K562 (cell line): Measurements from ENCODE around the gene MRGPRD. TPM values are rescaled to one million over a fixed set of nuclear protein-coding genes. Genes with fewer than 3 reads are reported as not detected.
A peak's percentile ranks its signal among the peaks of the same experiment; 100 is the strongest.

ENCODE experiments used
- ATAC-seq: fragments of 200-7000 bp; cut with Tn5 transposase; 3 replicates; pipeline ENCODE4 v1.9.1; 2020; ENCODE audit warnings: moderate library complexity
- BruUV-seq: library from RNA; stranded (reverse); fragments of 400-500 nt; replicated peaks from 2 replicates; lab custom pipeline; 2021; lab: Mats Ljungman, UMichigan
- CTCF ChIA-PET: fragments of 300-600 bp; formaldehyde crosslinking; extraction: SDS; loops from one replicate; lab custom pipeline; 2021; ENCODE audit warnings: low intra/inter-chr PET ratio; lab: Yijun Ruan, JAX
- POLR2A ChIA-PET: fragments of 300-600, 350-650 bp; sonication (Branson Sonifier 250); formaldehyde crosslinking; extraction: SDS; loops from one replicate; lab custom pipeline; 2021; ENCODE audit warnings: antibody characterized with exemption, inconsistent platforms; lab: Yijun Ruan, JAX
- DNase-seq, 4 experiments: peaks; one replicate each; pipeline versions ENCODE4 v3.0.0 to v3.0.0-alpha.2; 2011 to 2018; ENCODE audit warnings: low spot score in 3 of 4, mixed read lengths in 3 of 4; ENCODE audit errors: extremely low read depth in 1 of 4
- FAIRE-seq: peaks from 2 replicates; lab custom pipeline; 2011; peaks lifted over from hg19 to GRCh38; lab: Jason Lieb, UNC
- H2AFZ ChIP-seq: 2 replicates; pipeline ENCODE4 v1.6.0; 2011; ENCODE audit warnings: low read depth, low read length, control low read depth, inconsistent platforms
- H3K27ac ChIP-seq: fragments of 200-600 bp; 3 replicates; pipeline ENCODE4 v1.8.0; 2011; ENCODE audit warnings: low read depth, mild to moderate bottlenecking, control low read depth, inconsistent platforms, low read length, moderate library complexity, mixed read lengths; ENCODE audit errors: extremely low read depth
- H3K27me3 ChIP-seq, 2 experiments: fragments of 300-600 bp in 1 of 2; 2 replicates in 1 of 2; 3 replicates in 1 of 2; pipeline versions ENCODE4 v1.6.0 to v1.8.0; 2011; ENCODE audit warnings: inconsistent platforms in 2 of 2, low read length in 2 of 2, mild to moderate bottlenecking in 1 of 2, mixed read lengths in 1 of 2, moderate library complexity in 1 of 2; ENCODE audit not compliant: control insufficient read depth in 2 of 2, insufficient read depth in 2 of 2
- H3K36me3 ChIP-seq: fragments of 300-600 bp; 3 replicates; pipeline ENCODE4 v1.8.0; 2011; ENCODE audit warnings: mild to moderate bottlenecking, low read length, inconsistent platforms; ENCODE audit not compliant: control insufficient read depth, insufficient read depth
- H3K4me1 ChIP-seq, 2 experiments: fragments of 200-600 bp in 1 of 2; replicated peaks in 1 of 2; 2 replicates in 1 of 2; 3 replicates in 1 of 2; pipeline versions ENCODE4 v1.5.1 to v1.8.0; 2011; ENCODE audit warnings: inconsistent platforms in 2 of 2, low read length in 2 of 2, mild to moderate bottlenecking in 1 of 2, mixed read lengths in 1 of 2, moderate library complexity in 1 of 2; ENCODE audit not compliant: control insufficient read depth in 2 of 2, insufficient read depth in 2 of 2
- H3K4me2 ChIP-seq: 2 replicates; pipeline ENCODE4 v1.6.1; 2011; ENCODE audit warnings: low read length, control low read depth, inconsistent platforms, mixed read lengths; ENCODE audit not compliant: insufficient read depth
- H3K4me3 ChIP-seq: fragments of 200-600 bp; sonication (generic), shearing (Covaris generic); 2 replicates; pipeline ENCODE4 v1.5.1; 2016; ENCODE audit warnings: control low read depth, inconsistent platforms
- H3K79me2 ChIP-seq: fragments of 200-600 bp; 3 replicates; pipeline ENCODE4 v1.8.0; 2011; ENCODE audit warnings: low read length, inconsistent platforms; ENCODE audit not compliant: control insufficient read depth, insufficient read depth
- H3K9ac ChIP-seq, 2 experiments: 2 replicates each; pipeline versions ENCODE4 v1.6.0 to v1.6.1; 2011; ENCODE audit warnings: low read depth in 2 of 2, low read length in 2 of 2, control low read depth in 1 of 2, inconsistent platforms in 1 of 2, mild to moderate bottlenecking in 1 of 2, mixed read lengths in 1 of 2; ENCODE audit not compliant: insufficient read depth in 1 of 2
- H3K9me1 ChIP-seq: one replicate; pipeline ENCODE4 v1.6.0; 2011; ENCODE audit warnings: inconsistent platforms, mild to moderate bottlenecking, low read length, moderate library complexity; ENCODE audit not compliant: control insufficient read depth, insufficient read depth
- H3K9me3 ChIP-seq: replicated peaks from 2 replicates; pipeline ENCODE4 v1.5.1; 2011; ENCODE audit warnings: low read depth, low read length, inconsistent platforms; ENCODE audit not compliant: control insufficient read depth, insufficient read depth
- H4K20me1 ChIP-seq: replicated peaks from 2 replicates; pipeline ENCODE4 v1.6.1; 2011; ENCODE audit warnings: low read length, inconsistent platforms, mixed read lengths; ENCODE audit not compliant: control insufficient read depth, insufficient read depth
- BHLHE40 ChIP-seq: IDR thresholded peaks from 2 replicates; pipeline ENCODE4 v1.6.1; 2011; ENCODE audit warnings: low read length, improper control_type of control experiment
- CTCF ChIP-seq, 3 experiments: IDR thresholded peaks in 2 of 3; conservative IDR thresholded peaks in 1 of 3; 2 replicates each; pipeline ENCODE4 v1.5.1; 2011 to 2012; ENCODE audit warnings: low read length in 3 of 3, mild to moderate bottlenecking in 3 of 3, control low read depth in 2 of 3, improper control_type of control experiment in 1 of 3, inconsistent platforms in 1 of 3, low read depth in 1 of 3, mixed read lengths in 1 of 3, moderate library complexity in 1 of 3; ENCODE audit not compliant: insufficient read depth in 2 of 3
- WGBS: fragments of 100-300 bp; shearing (Covaris generic); methylation state at CpG from one replicate; pipeline ENCODE4 v1.1.6; 2016; ENCODE audit warnings: low coverage, mixed read lengths; ENCODE audit not compliant: insufficient coverage; ENCODE audit errors: missing lambda C conversion rate; 5-methylcytosine and 5-hydroxymethylcytosine counted together
- in situ Hi-C: fragments of 300-500 bp; cut with MboI; formaldehyde crosslinking; loops from 4 replicates; pipeline ENCODE4 v1.15.0; 2018; ENCODE audit warnings: inconsistent platforms, mixed read lengths
- intact Hi-C: fragments of 100-400 bp; cut with micrococcal nuclease; formaldehyde crosslinking; loops from 2 replicates; pipeline ENCODE4 v1.14.2; 2022
- polyA plus RNA-seq, 8 experiments: library from polyadenylated mRNA; depleted of rRNA in 4 of 8; stranded (reverse) in 5 of 8; unstranded in 3 of 8; fragments of >200 nt; fragmentation: Nextera tagmentation in 2 of 8; fragmentation: Illumina TruSeq in 1 of 8; extraction: Ambion mirVana in 2 of 8; extraction: Trizol in 1 of 8; gene quantifications; 2 replicates each; pipeline versions ENCODE4 v1.2.1 to v1.2.3, GENCODE V29; 2011 to 2014; ENCODE audit warnings: inconsistent platforms in 1 of 8, missing spikeins in 1 of 8
- total RNA-seq, 7 experiments: library from RNA; depleted of rRNA in 6 of 7; stranded (reverse); fragments of >200 nt in 6 of 7; fragmentation: Illumina TruSeq in 2 of 7; extraction: Trizol in 2 of 7; gene quantifications; 2 replicates each; pipeline versions ENCODE4 v1.2.1 to v1.2.3, GENCODE V29; 2011 to 2021; ENCODE audit warnings: low replicate concordance in 1 of 7

MRGPRD gene
- total and polyA plus RNA-seq, 9 of the 15 experiments (the other 6 are each of a cell fraction or from before 2014, with no cell fraction given): not detected

- no peak for DNase-seq
- Histone ChIP-seq H3K79me2 (no peaks in the 10 kb centered on the region), H4K20me1 (peaks cover 19% of the 10 kb centered on the region), H3K9me1 (peaks cover 3% of the 10 kb centered on the region), H3K27ac (no peak overlapping the region), H3K27me3 (peaks cover 74 to 98% of the 10 kb centered on the region in 2 experiments), H3K4me2 (no peak overlapping the region), H3K4me3 (no peak overlapping the region), H3K36me3 (no peaks in the 10 kb centered on the region), H3K9ac (peak overlapping the region in 1 of 2 experiments; percentile 39; a peak in 1 of 4 replicates), H3K9me3 (no peaks in the 10 kb centered on the region), H2AFZ (no peak overlapping the region), H3K4me1 (peaks cover 0 to 30% of the 10 kb centered on the region in 2 experiments; a peak in 3 of 5 replicates)
- no TSS peak for BruUV-seq
- FAIRE-seq: no peak
- no peak for ATAC-seq
- in situ Hi-C loops (no loop called here), intact Hi-C loops (no loop called here)
- TF ChIP-seq CTCF (IDR thresholded peaks at IDR 0.05 in 2 of 3, conservative IDR thresholded peaks at IDR 0.05 in 1 of 3; ENCODE audit: insufficient read depth in 2 of 3, low read depth in 1 of 3, low read length in 3 of 3): 0 out of 6 replicates have a peak, but pooled peaks of 1 of the 3 experiments have one; percentile 3
- TF ChIP-seq BHLHE40: no peak
- CTCF ChIA-PET: no interaction called here
- WGBS: 38% methylated on average over 41 of the region's 48 CpGs
- POLR2A ChIA-PET: no interaction called here
These were observed 25.0 kb upstream of the MRGPRD start for GRCh38 chr11:69005631-69006368.
